IMR-90 (cell line): Measurements from ENCODE around the gene ACRBP. TPM values are rescaled to one million over a fixed set of nuclear protein-coding genes. Genes with fewer than 3 reads are reported as not detected.

Experiments
- ATAC-seq: fragments of 200-7000 bp; cut with Tn5 transposase; 2 replicates; pipeline ENCODE4 v1.9.1; 2020; ENCODE audit warnings: low read depth, mild to moderate bottlenecking, moderate library complexity
- BruUV-seq: library from RNA; stranded (reverse); fragments of 400-500 nt; replicated peaks from 2 replicates; lab custom pipeline; 2021; lab: Mats Ljungman, UMichigan
- CTCF ChIA-PET: fragments of 300-600 bp; formaldehyde crosslinking; extraction: SDS; loops from one replicate; lab custom pipeline; 2021; ENCODE audit warnings: antibody characterized with exemption; lab: Yijun Ruan, JAX
- POLR2A ChIA-PET: fragments of 300-600 bp; sonication (Branson Sonifier 250); formaldehyde crosslinking; loops from one replicate; lab custom pipeline; 2022; ENCODE audit warnings: antibody characterized with exemption; ENCODE audit not compliant: unreplicated experiment; lab: Charles Lee
- DNase-seq: peaks from one replicate; pipeline ENCODE4 v3.0.0; 2013
- H2AFZ ChIP-seq: replicated peaks from 2 replicates; pipeline ENCODE3; 2013; ENCODE audit warnings: low read length, mild to moderate bottlenecking; ENCODE audit not compliant: poor library complexity
- H2AK5ac ChIP-seq: 2 replicates; pipeline ENCODE4 v1.6.1; 2013; ENCODE audit warnings: low read depth, low read length, inconsistent platforms
- H2AK9ac ChIP-seq: replicated peaks from 2 replicates; pipeline ENCODE3; 2013; ENCODE audit warnings: mild to moderate bottlenecking, low read depth, low read length, moderate library complexity; ENCODE audit not compliant: poor library complexity
- H2BK120ac ChIP-seq: 2 replicates; pipeline ENCODE4 v1.6.1; 2013; ENCODE audit warnings: low read depth, low read length, inconsistent platforms
- H2BK15ac ChIP-seq: 3 replicates; pipeline ENCODE4 v1.6.1; 2013; ENCODE audit warnings: low read depth, low read length, inconsistent platforms
- H2BK20ac ChIP-seq: 2 replicates; pipeline ENCODE4 v1.6.1; 2013; ENCODE audit warnings: low read depth, mild to moderate bottlenecking, inconsistent platforms, low read length, moderate library complexity
- H2BK5ac ChIP-seq: 2 replicates; pipeline ENCODE4 v1.6.1; 2013; ENCODE audit warnings: mild to moderate bottlenecking, low read depth, low read length, inconsistent platforms; ENCODE audit not compliant: poor library complexity, severe bottlenecking
- H3K14ac ChIP-seq: replicated peaks from 2 replicates; pipeline ENCODE4 v1.6.1; 2013; ENCODE audit warnings: low read depth, low read length, inconsistent platforms
- H3K18ac ChIP-seq: 2 replicates; pipeline ENCODE4 v1.6.1; 2013; ENCODE audit warnings: low read depth, low read length, control low read depth
- H3K23ac ChIP-seq: 2 replicates; pipeline ENCODE4 v1.6.1; 2013; ENCODE audit warnings: low read depth, low read length, inconsistent platforms
- H3K27ac ChIP-seq: 2 replicates; pipeline ENCODE4 v1.5.1; 2013; ENCODE audit warnings: mild to moderate bottlenecking, control low read depth, low read length; ENCODE audit not compliant: insufficient read depth
- H3K27me3 ChIP-seq: 2 replicates; pipeline ENCODE4 v1.6.1; 2013; ENCODE audit warnings: low read length; ENCODE audit not compliant: control insufficient read depth, insufficient read depth
- H3K36me3 ChIP-seq: 2 replicates; pipeline ENCODE4 v1.6.1; 2013; ENCODE audit warnings: low read length, mixed read lengths; ENCODE audit not compliant: control insufficient read depth, insufficient read depth
- H3K4ac ChIP-seq: 2 replicates; pipeline ENCODE4 v1.6.1; 2013; ENCODE audit warnings: low read depth, low read length, inconsistent platforms
- H3K4me1 ChIP-seq: 2 replicates; pipeline ENCODE4 v1.6.1; 2013; ENCODE audit warnings: low read length, mixed read lengths; ENCODE audit not compliant: control insufficient read depth, insufficient read depth
- H3K4me2 ChIP-seq: 2 replicates; pipeline ENCODE4 v1.6.1; 2013; ENCODE audit warnings: low read depth, mild to moderate bottlenecking, control low read depth, low read length, moderate library complexity
- H3K4me3 ChIP-seq: 2 replicates; pipeline ENCODE4 v1.5.1; 2013; ENCODE audit warnings: low read depth, mild to moderate bottlenecking, control low read depth, low read length, moderate library complexity; ENCODE audit not compliant: insufficient read depth
- H3K56ac ChIP-seq: 2 replicates; pipeline ENCODE4 v1.6.1; 2013; ENCODE audit warnings: low read length, inconsistent platforms; ENCODE audit not compliant: insufficient read depth; ENCODE audit errors: extremely low read depth
- H3K79me1 ChIP-seq, 2 experiments: 2 replicates each; pipeline ENCODE4 v1.6.1; 2013; ENCODE audit warnings: low read length in 2 of 2, inconsistent platforms in 1 of 2, low read depth in 1 of 2
- H3K9ac ChIP-seq: 2 replicates; pipeline ENCODE4 v1.6.1; 2013; ENCODE audit warnings: low read depth, low read length, control low read depth
- H3K9me1 ChIP-seq: 2 replicates; pipeline ENCODE4 v1.6.1; 2013; ENCODE audit warnings: low read length, inconsistent platforms; ENCODE audit not compliant: insufficient read depth
- H3K9me3 ChIP-seq: 2 replicates; pipeline ENCODE4 v1.6.1; 2013; ENCODE audit warnings: low read length; ENCODE audit not compliant: control insufficient read depth, insufficient read depth
- H4K20me1 ChIP-seq: 2 replicates; pipeline ENCODE4 v1.6.1; 2013; ENCODE audit warnings: low read length, inconsistent platforms; ENCODE audit not compliant: insufficient read depth
- H4K5ac ChIP-seq: 2 replicates; pipeline ENCODE4 v1.6.1; 2013; ENCODE audit warnings: mild to moderate bottlenecking, low read depth, low read length, control low read depth
- H4K8ac ChIP-seq, 2 experiments: 2 replicates each; pipeline ENCODE4 v1.6.1; 2013; ENCODE audit warnings: low read depth in 2 of 2, low read length in 2 of 2, control low read depth in 1 of 2, inconsistent platforms in 1 of 2
- H4K91ac ChIP-seq: 2 replicates; pipeline ENCODE4 v1.6.1; 2013; ENCODE audit warnings: low read depth, low read length, inconsistent platforms; ENCODE audit not compliant: insufficient read depth
- BHLHE40 ChIP-seq: fragments of 150-350 bp; IDR thresholded peaks from 2 replicates; pipeline ENCODE4 v1.6.1; 2016; ENCODE audit warnings: mild to moderate bottlenecking, low read depth, low read length
- CEBPB ChIP-seq: IDR thresholded peaks from 2 replicates; pipeline ENCODE4 v1.6.1; 2012; ENCODE audit warnings: low read depth, low read length, improper control_type of control experiment
- CHD1 ChIP-seq: IDR thresholded peaks from 2 replicates; pipeline ENCODE4 v1.6.1; 2012; ENCODE audit warnings: low read depth, low read length, improper control_type of control experiment
- FOS ChIP-seq: fragments of 150-350 bp; IDR thresholded peaks from 2 replicates; pipeline ENCODE4 v1.6.1; 2016; ENCODE audit warnings: low read depth, low read length
- MAFK ChIP-seq: IDR thresholded peaks from 2 replicates; pipeline ENCODE4 v1.6.1; 2012; ENCODE audit warnings: low read depth, low read length, improper control_type of control experiment
- MAZ ChIP-seq: IDR thresholded peaks from 2 replicates; pipeline ENCODE4 v1.6.1; 2012; ENCODE audit warnings: low read depth, mild to moderate bottlenecking, low read length, improper control_type of control experiment, moderate library complexity, borderline replicate concordance
- MXI1 ChIP-seq: IDR thresholded peaks from 2 replicates; pipeline ENCODE4 v1.6.1; 2012; ENCODE audit warnings: low read depth, mild to moderate bottlenecking, low read length, moderate library complexity, borderline replicate concordance
- NFE2L2 ChIP-seq: fragments of 150-350 bp; IDR thresholded peaks from 2 replicates; pipeline ENCODE4 v1.6.1; 2016; ENCODE audit warnings: low read depth, mild to moderate bottlenecking, low read length
- POLR2A ChIP-seq: IDR thresholded peaks from 2 replicates; pipeline ENCODE4 v1.6.1; 2012; ENCODE audit warnings: mild to moderate bottlenecking, low read depth, low read length
- RAD21 ChIP-seq: IDR thresholded peaks from 2 replicates; pipeline ENCODE4 v1.6.1; 2012; ENCODE audit warnings: low read length, improper control_type of control experiment
- RCOR1 ChIP-seq: IDR thresholded peaks from 2 replicates; pipeline ENCODE4 v1.6.1; 2012; ENCODE audit warnings: mild to moderate bottlenecking, low read length, improper control_type of control experiment; ENCODE audit not compliant: insufficient replicate concordance
- RFX5 ChIP-seq: IDR thresholded peaks from 2 replicates; pipeline ENCODE4 v1.8.0; 2012; ENCODE audit warnings: low read depth, mild to moderate bottlenecking, low read length, moderate library complexity
- SMC3 ChIP-seq: fragments of 150-350 bp; IDR thresholded peaks from 2 replicates; pipeline ENCODE4 v1.6.1; 2016; ENCODE audit warnings: low read depth, mild to moderate bottlenecking, antibody characterized with exemption, low read length, moderate library complexity
- WGBS, 2 experiments: methylation state at CpG; one replicate each; pipeline versions ENCODE4 v1.1.5 to v1.1.7; 2013; ENCODE audit warnings: missing lambda C conversion rate in 2 of 2; ENCODE audit not compliant: insufficient read length in 1 of 2; ENCODE audit errors: extremely low coverage in 2 of 2; 5-methylcytosine and 5-hydroxymethylcytosine counted together
- dilution Hi-C: fragments of 300-500 bp; cut with HindIII; formaldehyde crosslinking; loops from one replicate; pipeline ENCODE4 v1.14.3; 2018; ENCODE audit warnings: low sequenced_read_pairs; ENCODE audit not compliant: unreplicated experiment
- in situ Hi-C: fragments of 300-500 bp; cut with MboI; formaldehyde crosslinking; loops from 3 replicates; pipeline ENCODE4 v1.14.3; 2019; ENCODE audit warnings: low sequenced_read_pairs, inconsistent platforms, mixed read lengths
- intact Hi-C: fragments of 100-400 bp; cut with micrococcal nuclease; formaldehyde crosslinking; loops from 2 replicates; pipeline ENCODE4 v1.10.0; 2022
- polyA plus RNA-seq, 3 experiments: library from polyadenylated mRNA; depleted of rRNA; stranded (reverse); fragments of >200 nt; gene quantifications; 2 replicates each; pipeline ENCODE4 v1.2.3, GENCODE V29; 2012; ENCODE audit warnings: low replicate concordance in 1 of 3
- total RNA-seq: library from RNA; depleted of rRNA; stranded (reverse); fragments of >200 nt; gene quantifications from 2 replicates; pipeline ENCODE4 v1.2.3, GENCODE V29; 2012
- TF ChIP-seq, protein P1 (sequence below): conservative IDR thresholded peaks from 2 replicates; pipeline ENCODE4 v1.5.1; 2012; ENCODE audit warnings: mild to moderate bottlenecking, low read depth, low read length, improper control_type of control experiment
- TF ChIP-seq, protein P2 (sequence below): fragments of 150-350 bp; IDR thresholded peaks from 2 replicates; pipeline ENCODE4 v1.6.1; 2017; ENCODE audit warnings: mild to moderate bottlenecking, antibody characterized with exemption, low read length, low read depth
- TF ChIP-seq, protein P3 (sequence below): fragments of 150-350 bp; IDR thresholded peaks from 2 replicates; pipeline ENCODE4 v1.6.1; 2016; ENCODE audit warnings: low read depth, mild to moderate bottlenecking, low read length, moderate library complexity, borderline replicate concordance

Gene ACRBP
- total and polyA plus RNA-seq, 2 of the 4 experiments (the other 2 are of a cell fraction): 0.38 TPM; not detected in 1

DNA sequence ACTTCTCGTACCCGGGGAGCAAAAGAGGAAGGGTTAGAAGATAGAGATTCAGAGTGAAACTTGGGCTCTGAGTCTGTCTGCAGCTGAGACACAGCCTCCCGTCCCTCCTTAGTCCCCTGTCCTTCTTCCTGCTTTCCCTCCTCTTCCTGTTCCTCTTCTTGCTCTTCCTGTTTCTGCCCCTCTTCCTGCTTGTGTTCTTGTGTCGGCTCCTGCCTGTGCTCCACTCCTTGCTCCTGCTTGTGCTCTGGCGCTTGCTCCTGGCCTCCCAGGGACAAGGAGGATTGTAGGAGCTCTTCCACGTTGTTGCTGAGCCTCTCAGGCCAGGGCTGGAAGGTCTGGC lies 3.0 kb downstream of the ACRBP start:
- H2AK5ac ChIP-seq: no peak overlapping the region
- no peak overlapping the region for H4K5ac ChIP-seq
- H3K18ac ChIP-seq: no peak overlapping the region
- peak overlapping the region; percentile 48 for H2AFZ ChIP-seq
- H3K9me3 ChIP-seq: peaks cover 19% of the 10 kb centered on the region
- ATAC-seq (no peak), DNase-seq (no peak)
- no peaks in the 10 kb centered on the region for H3K9me1 ChIP-seq
- dilution Hi-C loops: no loop called here
- H3K79me1 ChIP-seq: no peaks in the 10 kb centered on the region
- ChIA-PET POLR2A (no interaction called here), CTCF (interaction anchor here (1.0 kb wide), 1 partner anchor 86 kb away, joined by 4 read pairs; no protein-coding TSS in a partner anchor)
- no CpG with 5 or more reads among the region's 6 CpGs for WGBS, 2 experiments
- H2BK5ac ChIP-seq: no peak overlapping the region
- H3K14ac ChIP-seq: no peak overlapping the region
- H3K4me3 ChIP-seq: no peak overlapping the region
- intact Hi-C loops: no loop called here
- no peak overlapping the region for H2BK15ac ChIP-seq
- H2AK9ac ChIP-seq: no peak overlapping the region
- BruUV-seq: no TSS peak
- H3K23ac ChIP-seq: no peak overlapping the region
- H3K36me3 ChIP-seq: peaks cover 12% of the 10 kb centered on the region
- no peak overlapping the region for H3K9ac ChIP-seq
- no peak overlapping the region for H3K27ac ChIP-seq
- H3K56ac ChIP-seq: no peak overlapping the region
- no peaks in the 10 kb centered on the region for H3K4me1 ChIP-seq
- peaks cover 20% of the 10 kb centered on the region for H3K27me3 ChIP-seq
- no peak overlapping the region for H2BK20ac ChIP-seq
- in situ Hi-C loops: no loop called here
- H2BK120ac ChIP-seq: no peak overlapping the region
- H3K4ac ChIP-seq: no peak overlapping the region
- H3K4me2 ChIP-seq: no peak overlapping the region
- no peak overlapping the region for H4K91ac ChIP-seq
- H4K20me1 ChIP-seq: no peaks in the 10 kb centered on the region
- no peak overlapping the region for H4K8ac ChIP-seq
- TF ChIP-seq, protein P1, sequence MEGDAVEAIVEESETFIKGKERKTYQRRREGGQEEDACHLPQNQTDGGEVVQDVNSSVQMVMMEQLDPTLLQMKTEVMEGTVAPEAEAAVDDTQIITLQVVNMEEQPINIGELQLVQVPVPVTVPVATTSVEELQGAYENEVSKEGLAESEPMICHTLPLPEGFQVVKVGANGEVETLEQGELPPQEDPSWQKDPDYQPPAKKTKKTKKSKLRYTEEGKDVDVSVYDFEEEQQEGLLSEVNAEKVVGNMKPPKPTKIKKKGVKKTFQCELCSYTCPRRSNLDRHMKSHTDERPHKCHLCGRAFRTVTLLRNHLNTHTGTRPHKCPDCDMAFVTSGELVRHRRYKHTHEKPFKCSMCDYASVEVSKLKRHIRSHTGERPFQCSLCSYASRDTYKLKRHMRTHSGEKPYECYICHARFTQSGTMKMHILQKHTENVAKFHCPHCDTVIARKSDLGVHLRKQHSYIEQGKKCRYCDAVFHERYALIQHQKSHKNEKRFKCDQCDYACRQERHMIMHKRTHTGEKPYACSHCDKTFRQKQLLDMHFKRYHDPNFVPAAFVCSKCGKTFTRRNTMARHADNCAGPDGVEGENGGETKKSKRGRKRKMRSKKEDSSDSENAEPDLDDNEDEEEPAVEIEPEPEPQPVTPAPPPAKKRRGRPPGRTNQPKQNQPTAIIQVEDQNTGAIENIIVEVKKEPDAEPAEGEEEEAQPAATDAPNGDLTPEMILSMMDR: no peak
- TF ChIP-seq MAFK (no peak), CHD1 (no peak), MAZ (no peak), POLR2A (no peak), RAD21 (no peak), NFE2L2 (no peak), RCOR1 (no peak), BHLHE40 (no peak), CEBPB (no peak), SMC3 (no peak), RFX5 (no peak), FOS (no peak), MXI1 (no peak)
- TF ChIP-seq, protein P2, sequence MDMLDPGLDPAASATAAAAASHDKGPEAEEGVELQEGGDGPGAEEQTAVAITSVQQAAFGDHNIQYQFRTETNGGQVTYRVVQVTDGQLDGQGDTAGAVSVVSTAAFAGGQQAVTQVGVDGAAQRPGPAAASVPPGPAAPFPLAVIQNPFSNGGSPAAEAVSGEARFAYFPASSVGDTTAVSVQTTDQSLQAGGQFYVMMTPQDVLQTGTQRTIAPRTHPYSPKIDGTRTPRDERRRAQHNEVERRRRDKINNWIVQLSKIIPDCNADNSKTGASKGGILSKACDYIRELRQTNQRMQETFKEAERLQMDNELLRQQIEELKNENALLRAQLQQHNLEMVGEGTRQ: no peak
- TF ChIP-seq, protein P3, sequence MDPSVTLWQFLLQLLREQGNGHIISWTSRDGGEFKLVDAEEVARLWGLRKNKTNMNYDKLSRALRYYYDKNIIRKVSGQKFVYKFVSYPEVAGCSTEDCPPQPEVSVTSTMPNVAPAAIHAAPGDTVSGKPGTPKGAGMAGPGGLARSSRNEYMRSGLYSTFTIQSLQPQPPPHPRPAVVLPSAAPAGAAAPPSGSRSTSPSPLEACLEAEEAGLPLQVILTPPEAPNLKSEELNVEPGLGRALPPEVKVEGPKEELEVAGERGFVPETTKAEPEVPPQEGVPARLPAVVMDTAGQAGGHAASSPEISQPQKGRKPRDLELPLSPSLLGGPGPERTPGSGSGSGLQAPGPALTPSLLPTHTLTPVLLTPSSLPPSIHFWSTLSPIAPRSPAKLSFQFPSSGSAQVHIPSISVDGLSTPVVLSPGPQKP: no peak
